ENCODE measurements around the gene ADAMTS13.

- no peak for TF ChIP-seq CTCF (IDR thresholded peaks at IDR 0.05)
- no peak for TF ChIP-seq POLR2A (IDR thresholded peaks at IDR 0.05)
Measured at GRCh38 chr9:133402689-133403088, 19.5 kb upstream of the ADAMTS13 start.
